Liver (tissue), 9 donors: ENCODE measurements around the gene DPYD. TPM values are rescaled to one million over a fixed set of nuclear protein-coding genes. Genes with fewer than 3 reads are reported as not detected.

ENCODE experiments used
- DNase-seq: peaks from one replicate; pipeline ENCODE4 v3.0.0-alpha.2; 2017; ENCODE audit warnings: low spot score
- H3K27ac ChIP-seq, 2 donors: one replicate each; pipeline ENCODE4 v1.7.0; 2013; ENCODE audit warnings: inconsistent platforms in 2 of 2, low read length in 2 of 2, control low read depth in 1 of 2, low read depth in 1 of 2, mild to moderate bottlenecking in 1 of 2
- H3K27me3 ChIP-seq, 4 donors: one replicate each; pipeline versions ENCODE4 v1.6.1 to v1.7.0; 2013; ENCODE audit warnings: low read length in 3 of 4, inconsistent platforms in 1 of 4, mild to moderate bottlenecking in 1 of 4, moderate library complexity in 1 of 4; ENCODE audit not compliant: control insufficient read depth in 4 of 4, insufficient read depth in 4 of 4
- H3K36me3 ChIP-seq, 4 donors: one replicate each; pipeline versions ENCODE4 v1.6.1 to v1.7.0; 2013; ENCODE audit warnings: low read length in 3 of 4, mild to moderate bottlenecking in 3 of 4, low read depth in 1 of 4, moderate library complexity in 1 of 4; ENCODE audit not compliant: control insufficient read depth in 4 of 4, insufficient read depth in 3 of 4
- H3K4me1 ChIP-seq, 4 donors: one replicate each; pipeline versions ENCODE4 v1.6.1 to v1.7.0; 2013; ENCODE audit warnings: low read length in 3 of 4, mild to moderate bottlenecking in 3 of 4, moderate library complexity in 1 of 4; ENCODE audit not compliant: control insufficient read depth in 4 of 4, insufficient read depth in 4 of 4
- H3K4me3 ChIP-seq, 3 donors: one replicate each; pipeline versions ENCODE4 v1.6.1 to v1.7.0; 2013; ENCODE audit warnings: low read length in 3 of 3, control low read depth in 1 of 3, low read depth in 1 of 3, mild to moderate bottlenecking in 1 of 3
- H3K9ac ChIP-seq, 2 donors: one replicate each; pipeline ENCODE4 v1.7.0; 2013; ENCODE audit warnings: low read length in 2 of 2, mild to moderate bottlenecking in 2 of 2, moderate library complexity in 2 of 2, control low read depth in 1 of 2, low read depth in 1 of 2
- H3K9me3 ChIP-seq, 4 donors: one replicate each; pipeline versions ENCODE4 v1.6.1 to v1.7.0; 2013; ENCODE audit warnings: low read length in 3 of 4; ENCODE audit not compliant: control insufficient read depth in 4 of 4
- ATF3 ChIP-seq: IDR thresholded peaks from 2 replicates; pipeline ENCODE4 v1.6.1; 2016; ENCODE audit warnings: antibody characterized with exemption
- EGR1 ChIP-seq, 2 donors: IDR thresholded peaks; 2 replicates each; pipeline ENCODE4 v1.6.1; 2016 to 2018; ENCODE audit warnings: antibody characterized with exemption in 2 of 2, low read depth in 2 of 2
- FOXA1 ChIP-seq: IDR thresholded peaks from 2 replicates; pipeline ENCODE4 v1.6.1; 2016; ENCODE audit warnings: antibody characterized with exemption
- FOXA2 ChIP-seq: IDR thresholded peaks from 2 replicates; pipeline ENCODE4 v1.6.1; 2016; ENCODE audit warnings: antibody characterized with exemption
- GABPA ChIP-seq, 2 donors: IDR thresholded peaks in 1 of 2; conservative IDR thresholded peaks in 1 of 2; 2 replicates each; pipeline ENCODE4 v1.6.1; 2016; ENCODE audit warnings: antibody characterized with exemption in 2 of 2, mild to moderate bottlenecking in 1 of 2, moderate library complexity in 1 of 2
- HNF4A ChIP-seq, 2 donors: conservative IDR thresholded peaks; 2 replicates each; pipeline ENCODE4 v1.6.1; 2016; ENCODE audit warnings: antibody characterized with exemption in 2 of 2, mild to moderate bottlenecking in 2 of 2
- HNF4G ChIP-seq: IDR thresholded peaks from 2 replicates; pipeline ENCODE4 v1.6.1; 2016; ENCODE audit warnings: antibody characterized with exemption
- JUND ChIP-seq, 2 donors: IDR thresholded peaks; 2 replicates each; pipeline ENCODE4 v1.6.1; 2016; ENCODE audit warnings: antibody characterized with exemption in 2 of 2
- MAX ChIP-seq: IDR thresholded peaks from 2 replicates; pipeline ENCODE4 v1.6.1; 2016; ENCODE audit warnings: antibody characterized with exemption
- NR2F2 ChIP-seq: IDR thresholded peaks from 2 replicates; pipeline ENCODE4 v1.6.1; 2016; ENCODE audit warnings: antibody characterized with exemption
- RAD21 ChIP-seq, 2 donors: IDR thresholded peaks; 2 replicates each; pipeline ENCODE4 v1.6.1; 2016; ENCODE audit warnings: antibody characterized with exemption in 2 of 2, mild to moderate bottlenecking in 2 of 2
- REST ChIP-seq: IDR thresholded peaks from 2 replicates; pipeline ENCODE4 v1.6.1; 2016; ENCODE audit warnings: antibody characterized with exemption, mild to moderate bottlenecking
- RXRA ChIP-seq, 2 donors: IDR thresholded peaks; 2 replicates each; pipeline ENCODE4 v1.6.1; 2017 to 2018; ENCODE audit warnings: antibody characterized with exemption in 2 of 2, mild to moderate bottlenecking in 1 of 2
- SP1 ChIP-seq: IDR thresholded peaks from 2 replicates; pipeline ENCODE4 v1.6.1; 2018; ENCODE audit warnings: antibody characterized with exemption, mild to moderate bottlenecking
- YY1 ChIP-seq: IDR thresholded peaks from 2 replicates; pipeline ENCODE4 v1.6.1; 2016; ENCODE audit warnings: antibody characterized with exemption, mild to moderate bottlenecking
- ZBTB33 ChIP-seq: IDR thresholded peaks from 2 replicates; pipeline ENCODE4 v1.6.1; 2016; ENCODE audit warnings: antibody characterized with exemption
- WGBS: extraction: QIAGEN DNeasy Blood & Tissue Kit; methylation state at CpG from one replicate; pipeline ENCODE4 v1.1.7; 2013; 5-methylcytosine and 5-hydroxymethylcytosine counted together
- polyA plus RNA-seq, 2 donors: library from polyadenylated mRNA; stranded (reverse) in 1 of 2; unstranded in 1 of 2; fragments of 200-250 nt in 1 of 2; fragments of >200 nt in 1 of 2; fragmentation: Nextera tagmentation in 1 of 2; extraction: Ambion mirVana in 1 of 2; gene quantifications; one replicate each; pipeline versions ENCODE4 v1.2.1 to v1.2.3, GENCODE V29; 2013 to 2015
- total RNA-seq, 2 donors: library from RNA; depleted of rRNA; stranded (reverse); fragments of >200 nt; gene quantifications; one replicate each; pipeline ENCODE4 v1.2.3, GENCODE V29; 2014
- TF ChIP-seq, protein P1 (sequence below): fragments of 150-350 bp; IDR thresholded peaks from 2 replicates; pipeline ENCODE4 v1.5.1; 2017; ENCODE audit warnings: improper control_type of control experiment, low read depth, low read length; ENCODE audit not compliant: missing input control
- donor health status: healthy.
- donor health status: healthy.
- donor health status: healthy.
- donor health status: healthy.
- donor health status: healthy.

Gene DPYD
- total and polyA plus RNA-seq, 4 donors: 16.2 to 142 (median 47.0) TPM

- Histone ChIP-seq H3K36me3 (peaks cover 0 to 11% (median 4%) of the 10 kb centered on the region in 4 donors), H3K27me3 (no peaks in the 10 kb centered on the region), H3K4me1 (no peaks in the 10 kb centered on the region), H3K9me3 (no peaks in the 10 kb centered on the region), H3K9ac (no peak overlapping the region), H3K27ac (no peak overlapping the region), H3K4me3 (no peak overlapping the region)
- 96% methylated on average over 3 of the region's 3 CpGs for WGBS
- no peak for DNase-seq
- TF ChIP-seq ZBTB33 (no peak), RAD21 (IDR thresholded peaks at IDR 0.05) (no peak)
These were observed 347.3 kb downstream of the DPYD start for GRCh38 chr1:97573553-97573952.

DNA sequence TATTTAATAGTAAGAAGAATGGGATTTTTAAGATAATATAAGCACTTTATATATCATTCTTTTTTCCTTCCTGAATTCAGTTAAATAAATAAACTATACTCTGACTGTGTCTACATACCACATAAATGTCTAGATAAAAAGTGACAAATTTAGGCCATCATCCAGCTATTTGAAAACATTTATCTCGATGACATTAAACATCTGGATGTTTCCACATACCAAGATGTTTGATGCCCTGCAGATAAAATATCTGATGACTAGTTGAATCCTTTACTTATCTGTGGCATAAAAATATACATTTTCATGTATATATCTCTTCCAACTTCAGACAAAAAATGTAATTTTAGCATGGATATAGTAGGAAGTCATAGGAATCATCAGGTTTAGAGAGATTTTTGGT lies 348.3 kb downstream of the DPYD start:
- no peak overlapping the region for H3K9ac ChIP-seq
- H3K4me3 ChIP-seq: no peak overlapping the region
- H3K36me3 ChIP-seq: peaks cover 0 to 12% (median 4%) of the 10 kb centered on the region in 4 donors
- WGBS: 92% methylated on average over 1 of the region's 1 CpG
- TF ChIP-seq YY1: no peak
- no peak for TF ChIP-seq GABPA (IDR thresholded peaks at IDR 0.05 in 1 of 2, conservative IDR thresholded peaks at IDR 0.05 in 1 of 2)
- no peak for TF ChIP-seq RXRA (IDR thresholded peaks at IDR 0.05)
- TF ChIP-seq REST: no peak
- no peak for TF ChIP-seq HNF4G
- TF ChIP-seq, protein P1, sequence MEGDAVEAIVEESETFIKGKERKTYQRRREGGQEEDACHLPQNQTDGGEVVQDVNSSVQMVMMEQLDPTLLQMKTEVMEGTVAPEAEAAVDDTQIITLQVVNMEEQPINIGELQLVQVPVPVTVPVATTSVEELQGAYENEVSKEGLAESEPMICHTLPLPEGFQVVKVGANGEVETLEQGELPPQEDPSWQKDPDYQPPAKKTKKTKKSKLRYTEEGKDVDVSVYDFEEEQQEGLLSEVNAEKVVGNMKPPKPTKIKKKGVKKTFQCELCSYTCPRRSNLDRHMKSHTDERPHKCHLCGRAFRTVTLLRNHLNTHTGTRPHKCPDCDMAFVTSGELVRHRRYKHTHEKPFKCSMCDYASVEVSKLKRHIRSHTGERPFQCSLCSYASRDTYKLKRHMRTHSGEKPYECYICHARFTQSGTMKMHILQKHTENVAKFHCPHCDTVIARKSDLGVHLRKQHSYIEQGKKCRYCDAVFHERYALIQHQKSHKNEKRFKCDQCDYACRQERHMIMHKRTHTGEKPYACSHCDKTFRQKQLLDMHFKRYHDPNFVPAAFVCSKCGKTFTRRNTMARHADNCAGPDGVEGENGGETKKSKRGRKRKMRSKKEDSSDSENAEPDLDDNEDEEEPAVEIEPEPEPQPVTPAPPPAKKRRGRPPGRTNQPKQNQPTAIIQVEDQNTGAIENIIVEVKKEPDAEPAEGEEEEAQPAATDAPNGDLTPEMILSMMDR: no peak
- no peak for TF ChIP-seq FOXA1
- TF ChIP-seq ZBTB33: no peak
- no peak for TF ChIP-seq ATF3
- TF ChIP-seq EGR1 (IDR thresholded peaks at IDR 0.05; ENCODE audit: low read depth in 2 of 2): no peak
- TF ChIP-seq SP1: no peak
- no peak for TF ChIP-seq MAX
- TF ChIP-seq HNF4A (conservative IDR thresholded peaks at IDR 0.05): no peak
- no peak for TF ChIP-seq JUND (IDR thresholded peaks at IDR 0.05)
- TF ChIP-seq FOXA2: no peak
- no peak for TF ChIP-seq NR2F2
- no peak for TF ChIP-seq RAD21 (IDR thresholded peaks at IDR 0.05)
- H3K4me1 ChIP-seq: no peaks in the 10 kb centered on the region
- no peaks in the 10 kb centered on the region for H3K9me3 ChIP-seq
- no peaks in the 10 kb centered on the region for H3K27me3 ChIP-seq
- H3K27ac ChIP-seq: no peak overlapping the region
- DNase-seq: no peak
